Progenitor cell of endocrine pancreas (in vitro differentiated cells): ENCODE measurements around the gene ADTRP. TPM values are rescaled to one million over a fixed set of nuclear protein-coding genes. Genes with fewer than 3 reads are reported as not detected.

Experiments
- DNase-seq: peaks from one replicate; pipeline ENCODE4 v3.0.0; 2021; ENCODE audit warnings: low spot score; ENCODE audit not compliant: unreplicated experiment
- H3K27ac Mint-ChIP-seq: 2 replicates; pipeline ENCODE4 v1.8.0; 2021; ENCODE audit warnings: mild to moderate bottlenecking, moderate library complexity, mixed read lengths
- H3K27me3 Mint-ChIP-seq: 2 replicates; pipeline ENCODE4 v1.8.0; 2021; ENCODE audit warnings: mixed read lengths
- H3K36me3 Mint-ChIP-seq: 2 replicates; pipeline ENCODE4 v1.8.0; 2022; ENCODE audit warnings: mixed read lengths; ENCODE audit not compliant: insufficient read depth
- H3K4me1 Mint-ChIP-seq: 2 replicates; pipeline ENCODE4 v1.8.0; 2021; ENCODE audit warnings: low read depth, mixed read lengths
- H3K4me3 Mint-ChIP-seq: 2 replicates; pipeline ENCODE4 v1.8.0; 2021; ENCODE audit warnings: low read depth, mild to moderate bottlenecking, moderate library complexity, mixed read lengths
- H3K9me3 Mint-ChIP-seq: 2 replicates; pipeline ENCODE4 v1.8.0; 2021; ENCODE audit warnings: low read depth, mixed read lengths
- total RNA-seq: library from RNA; stranded (reverse); gene quantifications from 2 replicates; pipeline ENCODE4 v1.2.1, GENCODE V29; 2021
- TF ChIP-seq, protein P1 (sequence below): fragments of 200-600 bp; sonication (generic); IDR thresholded peaks from one replicate; pipeline ENCODE4 v1.5.0; 2021; ENCODE audit warnings: antibody characterized with exemption, mild to moderate bottlenecking; ENCODE audit not compliant: unreplicated experiment

The ADTRP gene
- total RNA-seq, 1 donor from 2014 or later, result not detected

DNA sequence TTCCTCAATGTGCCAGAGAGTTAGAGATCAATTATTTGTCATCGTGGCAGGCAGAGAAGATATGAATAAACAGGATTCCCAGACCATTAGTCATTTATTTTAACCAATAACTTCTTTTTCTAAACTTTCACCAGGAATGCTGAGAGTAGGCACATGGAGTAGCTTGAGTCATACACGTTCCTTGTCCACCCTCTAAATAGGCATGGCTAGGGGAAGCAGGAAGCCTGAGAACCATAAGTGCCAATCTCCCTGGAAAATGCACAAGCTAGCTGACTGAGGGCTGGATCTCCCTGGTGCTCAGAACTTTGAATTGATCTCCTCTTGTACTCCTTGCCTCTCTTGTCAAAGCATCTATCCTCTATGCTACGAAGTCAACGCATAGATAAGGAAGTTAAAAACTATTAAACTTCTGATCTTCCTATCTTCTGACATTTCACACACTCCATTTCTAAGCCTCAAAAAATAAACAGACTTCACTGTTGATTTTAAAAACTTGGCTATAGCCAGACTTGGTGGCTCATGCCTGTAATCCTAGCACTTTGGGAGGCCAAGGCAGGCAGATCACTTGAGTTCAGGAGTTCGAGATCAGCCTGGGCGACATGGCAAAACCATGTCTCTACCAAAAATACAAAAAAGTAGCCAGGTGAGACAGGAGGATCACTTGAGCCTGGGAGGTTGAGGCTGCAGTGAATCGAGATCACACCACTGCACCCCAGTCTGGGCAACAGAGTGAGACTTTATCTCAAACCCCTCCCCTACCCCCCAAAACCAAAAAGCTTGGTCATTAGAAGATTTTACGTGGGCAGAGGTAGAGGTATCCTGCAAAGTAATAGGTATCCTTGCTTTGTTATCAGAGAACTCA lies 11.8 kb downstream of the ADTRP start:
- Mint-ChIP-seq H3K4me3 (no peak overlapping the region), H3K4me1 (peaks cover 40% of the 10 kb centered on the region)
- DNase-seq, result no peak

DNA sequence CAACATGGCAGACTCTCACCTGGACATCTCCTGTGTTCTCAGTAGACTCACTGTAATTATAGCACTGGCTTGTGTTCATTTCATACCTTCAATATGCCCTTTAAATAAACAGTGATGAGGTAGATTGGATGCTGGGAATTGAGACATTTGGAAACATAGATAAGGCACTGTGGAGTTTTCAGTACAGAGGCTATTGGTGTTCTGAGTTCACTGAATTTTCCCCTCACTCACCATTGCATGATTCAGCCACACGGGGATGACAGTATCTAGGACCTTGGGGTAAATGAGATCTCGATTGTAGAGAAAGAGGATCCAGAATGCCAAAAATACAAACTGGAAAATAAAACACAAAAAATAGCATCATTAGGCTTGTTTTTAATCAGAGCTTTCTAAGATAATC lies 12.6 kb downstream of the ADTRP start:
- H3K9me3 Mint-ChIP-seq, result no peaks in the 10 kb centered on the region
- H3K27ac Mint-ChIP-seq, result no peak overlapping the region
- no peak overlapping the region for H3K4me3 Mint-ChIP-seq
- H3K36me3 Mint-ChIP-seq, result no peaks in the 10 kb centered on the region
- peaks cover 3% of the 10 kb centered on the region for H3K27me3 Mint-ChIP-seq
- TF ChIP-seq, protein P1, sequence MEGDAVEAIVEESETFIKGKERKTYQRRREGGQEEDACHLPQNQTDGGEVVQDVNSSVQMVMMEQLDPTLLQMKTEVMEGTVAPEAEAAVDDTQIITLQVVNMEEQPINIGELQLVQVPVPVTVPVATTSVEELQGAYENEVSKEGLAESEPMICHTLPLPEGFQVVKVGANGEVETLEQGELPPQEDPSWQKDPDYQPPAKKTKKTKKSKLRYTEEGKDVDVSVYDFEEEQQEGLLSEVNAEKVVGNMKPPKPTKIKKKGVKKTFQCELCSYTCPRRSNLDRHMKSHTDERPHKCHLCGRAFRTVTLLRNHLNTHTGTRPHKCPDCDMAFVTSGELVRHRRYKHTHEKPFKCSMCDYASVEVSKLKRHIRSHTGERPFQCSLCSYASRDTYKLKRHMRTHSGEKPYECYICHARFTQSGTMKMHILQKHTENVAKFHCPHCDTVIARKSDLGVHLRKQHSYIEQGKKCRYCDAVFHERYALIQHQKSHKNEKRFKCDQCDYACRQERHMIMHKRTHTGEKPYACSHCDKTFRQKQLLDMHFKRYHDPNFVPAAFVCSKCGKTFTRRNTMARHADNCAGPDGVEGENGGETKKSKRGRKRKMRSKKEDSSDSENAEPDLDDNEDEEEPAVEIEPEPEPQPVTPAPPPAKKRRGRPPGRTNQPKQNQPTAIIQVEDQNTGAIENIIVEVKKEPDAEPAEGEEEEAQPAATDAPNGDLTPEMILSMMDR, result no peak
- H3K4me1 Mint-ChIP-seq, result peaks cover 44% of the 10 kb centered on the region
- DNase-seq, result no peak

More for the DNA sequence above, 11.8 kb downstream of the ADTRP start:
- Mint-ChIP-seq H3K36me3 (no peaks in the 10 kb centered on the region), H3K9me3 (no peaks in the 10 kb centered on the region), H3K27me3 (peaks cover 6% of the 10 kb centered on the region), H3K27ac (no peak overlapping the region)
- TF ChIP-seq, protein P1, result no peak

DNA sequence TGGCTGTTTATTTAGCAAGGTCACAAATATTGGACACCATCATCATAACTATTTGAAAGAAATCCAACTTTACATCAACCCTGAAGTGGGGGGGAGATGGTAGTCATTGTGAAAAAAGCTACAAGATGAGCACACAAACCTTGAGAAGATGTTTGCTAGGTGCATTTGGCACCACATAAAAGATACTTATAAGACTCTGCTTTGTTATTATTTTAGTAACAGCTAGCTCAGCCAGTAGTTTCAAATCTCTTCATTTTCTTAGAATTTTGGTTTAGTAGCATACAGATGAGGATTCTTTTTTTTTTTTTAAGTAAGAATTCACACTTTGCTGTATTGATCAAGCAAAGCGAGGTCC lies 14.4 kb downstream of the ADTRP start:
- TF ChIP-seq, protein P1, result no peak
- no peaks in the 10 kb centered on the region for H3K27me3 Mint-ChIP-seq
- H3K27ac Mint-ChIP-seq, result no peak overlapping the region
- H3K9me3 Mint-ChIP-seq, result no peaks in the 10 kb centered on the region
- H3K4me3 Mint-ChIP-seq, result no peak overlapping the region
- H3K36me3 Mint-ChIP-seq, result no peaks in the 10 kb centered on the region
- H3K4me1 Mint-ChIP-seq, result peaks cover 45% of the 10 kb centered on the region
- DNase-seq, result no peak

DNA sequence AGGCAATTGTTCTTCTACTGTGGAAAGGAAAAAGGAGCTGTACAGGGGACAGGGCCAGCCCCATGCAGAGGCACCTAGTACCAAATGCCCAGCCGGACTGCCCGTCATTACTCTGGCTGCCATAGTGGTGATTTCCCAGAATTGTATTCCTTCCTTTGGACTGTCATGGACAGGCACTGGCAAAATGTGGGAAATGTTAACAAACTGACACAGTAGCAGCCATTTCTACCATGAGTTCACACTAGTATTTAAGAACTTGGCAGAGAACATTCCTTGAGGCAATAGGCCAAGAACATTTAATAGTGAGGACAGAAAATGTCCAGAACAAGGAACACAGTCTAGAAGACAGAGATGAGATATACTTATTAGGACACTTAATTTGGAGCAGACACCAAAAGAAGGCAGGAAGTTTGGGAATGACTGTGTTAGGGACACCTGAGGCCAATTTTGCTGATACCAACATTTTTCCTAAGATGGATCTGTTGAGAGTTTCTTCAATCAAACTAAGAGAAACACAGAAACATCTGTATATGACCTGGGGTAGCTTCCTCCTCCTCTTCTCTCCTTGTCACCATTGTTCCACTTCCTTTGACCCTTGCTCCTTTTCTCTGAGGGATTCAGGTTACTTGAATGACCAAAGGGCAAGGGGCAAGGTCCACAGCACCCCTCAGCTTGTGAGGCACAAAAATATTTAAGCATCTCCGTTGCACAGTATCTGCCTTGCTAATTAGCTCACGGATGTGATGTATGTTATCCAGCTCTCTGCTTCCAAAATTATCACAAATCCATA lies 14.9 kb downstream of the ADTRP start:
- no peak overlapping the region for H3K27ac Mint-ChIP-seq
- TF ChIP-seq, protein P1, result no peak
- H3K4me3 Mint-ChIP-seq, result no peak overlapping the region
- no peaks in the 10 kb centered on the region for H3K36me3 Mint-ChIP-seq
- no peaks in the 10 kb centered on the region for H3K9me3 Mint-ChIP-seq
- DNase-seq, result no peak
- H3K4me1 Mint-ChIP-seq, result peaks cover 45% of the 10 kb centered on the region
- H3K27me3 Mint-ChIP-seq, result no peaks in the 10 kb centered on the region

DNA sequence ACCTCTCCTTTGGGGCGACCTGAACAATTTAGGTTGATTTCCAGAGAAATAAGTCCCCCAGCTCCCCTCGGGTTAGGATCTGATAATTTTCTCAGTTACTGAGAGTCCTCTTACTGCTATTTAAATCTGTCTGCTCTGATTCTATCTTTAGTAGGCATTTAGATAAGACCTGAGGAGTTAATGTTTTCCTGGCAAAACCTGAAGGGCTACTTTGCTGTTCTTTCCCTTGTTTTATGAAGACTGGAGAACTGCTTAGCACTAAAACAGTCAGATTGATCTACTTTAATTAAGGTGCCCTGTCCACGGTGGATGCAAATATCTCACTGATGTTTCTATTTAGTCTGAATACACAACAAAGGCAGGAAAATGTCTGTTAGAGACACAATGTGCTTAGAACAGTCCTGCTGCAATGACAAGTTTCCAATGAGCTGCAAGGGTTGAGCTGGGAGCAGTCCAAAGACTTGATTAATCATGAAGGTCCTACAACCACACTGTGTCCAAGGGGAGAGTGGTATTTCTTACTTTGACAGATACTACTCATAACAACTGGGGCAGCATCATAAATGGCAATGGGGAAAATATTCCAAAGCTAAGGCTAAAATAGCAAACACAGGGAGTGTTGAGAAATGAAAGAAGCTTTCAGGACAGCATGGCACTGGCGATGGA lies 15.7 kb downstream of the ADTRP start:
- H3K4me1 Mint-ChIP-seq, result peaks cover 42% of the 10 kb centered on the region
- no peaks in the 10 kb centered on the region for H3K36me3 Mint-ChIP-seq
- peak overlapping the region; percentile 5 for H3K27ac Mint-ChIP-seq
- no peak for DNase-seq
- H3K27me3 Mint-ChIP-seq, result no peaks in the 10 kb centered on the region
- peaks cover 1% of the 10 kb centered on the region for H3K9me3 Mint-ChIP-seq
- H3K4me3 Mint-ChIP-seq, result peak overlapping the region; percentile 10
- TF ChIP-seq, protein P1, result no peak
